Gastroesophageal sphincter (tissue), 4 donors: ENCODE results near the gene FAM83G. TPM values are rescaled to one million over a fixed set of nuclear protein-coding genes. Genes with fewer than 3 reads are reported as not detected.

Source experiments
- ATAC-seq: fragments of 150-250 bp; one replicate; pipeline ENCODE4 v1.9.1; 2016; ENCODE audit warnings: mild to moderate bottlenecking, moderate library complexity
- H3K27ac ChIP-seq, 4 donors: fragments of 200-600 bp; sonication (generic) in 3 of 4; 1 replicate in 3 of 4; 2 replicates in 1 of 4; pipeline ENCODE4 v1.5.1; 2016 to 2019
- H3K27me3 ChIP-seq: fragments of 200-600 bp; sonication (generic); one replicate; pipeline ENCODE4 v1.5.1; 2019
- H3K36me3 ChIP-seq, 2 donors: fragments of 200-600 bp; sonication (generic); one replicate each; pipeline ENCODE4 v1.5.1; 2019; ENCODE audit warnings: control low read depth in 1 of 2
- H3K4me1 ChIP-seq, 3 donors: fragments of 200-600 bp; sonication (generic); 1 replicate in 2 of 3; 2 replicates in 1 of 3; pipeline ENCODE4 v1.5.1; 2016 to 2019; ENCODE audit warnings: control low read depth in 2 of 3
- H3K4me3 ChIP-seq, 2 donors: fragments of 200-600 bp; sonication (generic); one replicate each; pipeline ENCODE4 v1.5.1; 2019; ENCODE audit warnings: mild to moderate bottlenecking in 1 of 2, moderate library complexity in 1 of 2
- H3K9me3 ChIP-seq, 3 donors: fragments of 200-600 bp; sonication (generic); one replicate each; pipeline ENCODE4 v1.5.1; 2017 to 2019; ENCODE audit warnings: control low read depth in 2 of 3
- EP300 ChIP-seq: sonication (generic); formaldehyde crosslinking; IDR thresholded peaks from one replicate; pipeline ENCODE4 v1.6.1; 2017; ENCODE audit warnings: antibody characterized with exemption, mild to moderate bottlenecking
- POLR2A ChIP-seq, 2 donors: fragments of 450-650 bp; IDR thresholded peaks; one replicate each; pipeline ENCODE4 v1.6.1; 2017; ENCODE audit warnings: antibody characterized with exemption in 2 of 2, mild to moderate bottlenecking in 2 of 2, moderate library complexity in 1 of 2
- POLR2AphosphoS5 ChIP-seq: sonication (generic); formaldehyde crosslinking; IDR thresholded peaks from one replicate; pipeline ENCODE4 v1.6.1; 2017; ENCODE audit warnings: antibody characterized with exemption
- WGBS, 2 donors: methylation state at CpG; one replicate each; pipeline ENCODE4 v1.1.5; 2018; ENCODE audit warnings: low coverage in 1 of 2; 5-methylcytosine and 5-hydroxymethylcytosine counted together
- total RNA-seq, 4 donors: library from RNA; depleted of rRNA; stranded (reverse); fragments of >200 nt; gene quantifications; one replicate each; pipeline ENCODE4 v1.1.0, GENCODE V29; 2016
- TF ChIP-seq, protein P1 (sequence below), 4 experiments: fragments of 200-600 bp in 2 of 4; fragments of 450-650 bp in 2 of 4; sonication (generic) in 1 of 4; IDR thresholded peaks; one replicate each; pipeline ENCODE4 v1.5.1; 2017 to 2019; ENCODE audit warnings: antibody characterized with exemption in 4 of 4, mild to moderate bottlenecking in 2 of 4, moderate library complexity in 2 of 4

The FAM83G gene
- total RNA-seq, 4 donors from 2014 or later, result 6.7 to 17.9 (median 11.7) TPM

DNA sequence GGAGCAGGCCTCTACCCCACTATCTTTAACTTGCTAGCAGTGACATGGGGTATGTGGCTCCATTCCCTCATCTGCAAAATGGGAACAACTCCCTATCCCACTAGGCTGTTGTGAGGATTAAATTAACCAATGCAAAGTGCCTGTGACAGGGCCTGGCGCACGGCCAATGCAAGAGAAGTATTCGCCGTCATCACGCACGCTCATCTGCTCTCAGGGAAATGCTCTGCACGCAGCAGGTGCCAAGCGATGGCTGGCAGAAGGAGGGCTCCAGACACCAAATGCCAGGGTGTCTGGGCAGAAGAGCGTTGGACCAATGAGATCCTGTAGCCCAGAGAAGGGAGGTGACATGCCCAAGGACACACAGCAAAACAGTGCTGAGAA, 17.3 kb downstream of the FAM83G start:
- peaks cover 0 to 32% of the 10 kb centered on the region in 2 donors for H3K36me3 ChIP-seq
- H3K9me3 ChIP-seq, result no peaks in the 10 kb centered on the region
- no peak for TF ChIP-seq EP300
- no peak for TF ChIP-seq POLR2AphosphoS5
- H3K27me3 ChIP-seq, result no peaks in the 10 kb centered on the region
- no peaks in the 10 kb centered on the region for H3K4me1 ChIP-seq
- 67% methylated on average over 1 of the region's 9 CpGs for WGBS, 2 donors
- H3K4me3 ChIP-seq, result no peak overlapping the region
- no peak overlapping the region for H3K27ac ChIP-seq
- no peak for ATAC-seq

DNA sequence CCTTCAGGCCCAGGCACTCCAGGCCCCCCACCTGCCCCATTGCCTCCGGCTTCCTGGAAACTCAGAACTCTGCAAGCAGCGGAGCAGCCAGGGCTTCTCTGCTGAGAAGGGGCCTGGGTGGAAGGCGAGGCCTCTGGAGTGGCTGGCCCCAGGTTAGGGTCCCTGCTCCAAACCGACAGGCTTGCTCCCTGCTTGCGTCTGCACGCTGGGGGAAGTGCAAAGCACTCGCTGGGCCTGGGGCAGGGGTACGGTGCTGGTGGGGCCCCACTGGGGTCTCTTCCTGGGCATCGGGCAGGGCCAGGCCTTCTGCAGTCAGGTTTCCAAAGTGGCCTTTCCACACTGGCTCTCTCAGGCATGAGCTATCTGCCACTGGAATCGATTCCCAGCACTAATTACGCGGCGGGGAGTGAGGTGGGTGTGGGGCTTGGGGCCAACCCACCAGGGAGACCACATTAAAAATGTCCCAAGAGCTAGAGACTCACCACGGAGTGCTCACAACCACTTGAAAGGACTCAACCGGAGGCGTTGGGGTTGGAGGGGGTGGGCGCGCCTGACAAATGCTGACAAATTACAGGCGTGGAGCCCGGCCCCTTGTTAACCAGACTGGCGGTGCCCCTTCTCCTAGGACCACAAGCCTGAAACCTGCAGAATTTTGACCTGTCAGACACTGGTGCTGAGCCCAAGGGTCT, 17.9 kb downstream of the FAM83G start:
- Histone ChIP-seq H3K27me3 (no peaks in the 10 kb centered on the region), H3K27ac (no peak overlapping the region), H3K4me1 (no peaks in the 10 kb centered on the region), H3K36me3 (peaks cover 0 to 32% of the 10 kb centered on the region in 2 donors), H3K4me3 (no peak overlapping the region), H3K9me3 (no peaks in the 10 kb centered on the region)
- ATAC-seq, result no peak
- 90% methylated on average over 7 of the region's 21 CpGs; no CpG with 5 or more reads in 1 of the 2 donors for WGBS, 2 donors
- TF ChIP-seq, protein P1, sequence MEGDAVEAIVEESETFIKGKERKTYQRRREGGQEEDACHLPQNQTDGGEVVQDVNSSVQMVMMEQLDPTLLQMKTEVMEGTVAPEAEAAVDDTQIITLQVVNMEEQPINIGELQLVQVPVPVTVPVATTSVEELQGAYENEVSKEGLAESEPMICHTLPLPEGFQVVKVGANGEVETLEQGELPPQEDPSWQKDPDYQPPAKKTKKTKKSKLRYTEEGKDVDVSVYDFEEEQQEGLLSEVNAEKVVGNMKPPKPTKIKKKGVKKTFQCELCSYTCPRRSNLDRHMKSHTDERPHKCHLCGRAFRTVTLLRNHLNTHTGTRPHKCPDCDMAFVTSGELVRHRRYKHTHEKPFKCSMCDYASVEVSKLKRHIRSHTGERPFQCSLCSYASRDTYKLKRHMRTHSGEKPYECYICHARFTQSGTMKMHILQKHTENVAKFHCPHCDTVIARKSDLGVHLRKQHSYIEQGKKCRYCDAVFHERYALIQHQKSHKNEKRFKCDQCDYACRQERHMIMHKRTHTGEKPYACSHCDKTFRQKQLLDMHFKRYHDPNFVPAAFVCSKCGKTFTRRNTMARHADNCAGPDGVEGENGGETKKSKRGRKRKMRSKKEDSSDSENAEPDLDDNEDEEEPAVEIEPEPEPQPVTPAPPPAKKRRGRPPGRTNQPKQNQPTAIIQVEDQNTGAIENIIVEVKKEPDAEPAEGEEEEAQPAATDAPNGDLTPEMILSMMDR (IDR thresholded peaks at IDR 0.05), result no peak
- TF ChIP-seq POLR2A (IDR thresholded peaks at IDR 0.05) (no peak), POLR2AphosphoS5 (no peak)

DNA sequence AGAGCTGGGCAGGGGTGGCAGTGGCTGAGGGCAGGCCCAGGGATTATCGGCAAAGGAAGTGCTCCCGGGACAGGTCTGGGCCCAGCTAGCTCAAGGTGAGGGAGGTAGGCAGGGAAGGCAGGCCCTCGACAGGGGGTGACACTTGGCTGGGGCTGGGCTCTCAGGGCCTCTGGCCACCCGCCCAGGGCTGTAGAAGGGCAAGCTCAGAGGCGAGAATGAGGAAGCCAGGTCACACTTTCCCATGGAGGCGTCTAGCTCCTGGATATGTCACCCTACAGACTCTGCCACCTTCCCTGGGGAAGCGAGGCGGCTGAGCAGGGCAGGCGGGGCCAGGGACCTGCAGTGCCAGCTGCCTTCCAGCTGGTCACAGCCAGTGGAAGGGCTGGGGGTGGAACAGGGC, 19.1 kb downstream of the FAM83G start:
- H3K4me3 ChIP-seq, result no peak overlapping the region
- WGBS, 2 donors, result 93% methylated on average over 2 of the region's 9 CpGs; no CpG with 5 or more reads in 1 of the 2 donors
- no peak overlapping the region for H3K27ac ChIP-seq
- peaks cover 0 to 32% of the 10 kb centered on the region in 2 donors for H3K36me3 ChIP-seq
- no peaks in the 10 kb centered on the region for H3K9me3 ChIP-seq
- no peak for ATAC-seq
- no peak for TF ChIP-seq EP300
- no peak for TF ChIP-seq POLR2A (IDR thresholded peaks at IDR 0.05)
- TF ChIP-seq, protein P1 (IDR thresholded peaks at IDR 0.05), result no peak
- TF ChIP-seq POLR2AphosphoS5, result no peak
- no peaks in the 10 kb centered on the region for H3K27me3 ChIP-seq
- H3K4me1 ChIP-seq, result no peaks in the 10 kb centered on the region

DNA sequence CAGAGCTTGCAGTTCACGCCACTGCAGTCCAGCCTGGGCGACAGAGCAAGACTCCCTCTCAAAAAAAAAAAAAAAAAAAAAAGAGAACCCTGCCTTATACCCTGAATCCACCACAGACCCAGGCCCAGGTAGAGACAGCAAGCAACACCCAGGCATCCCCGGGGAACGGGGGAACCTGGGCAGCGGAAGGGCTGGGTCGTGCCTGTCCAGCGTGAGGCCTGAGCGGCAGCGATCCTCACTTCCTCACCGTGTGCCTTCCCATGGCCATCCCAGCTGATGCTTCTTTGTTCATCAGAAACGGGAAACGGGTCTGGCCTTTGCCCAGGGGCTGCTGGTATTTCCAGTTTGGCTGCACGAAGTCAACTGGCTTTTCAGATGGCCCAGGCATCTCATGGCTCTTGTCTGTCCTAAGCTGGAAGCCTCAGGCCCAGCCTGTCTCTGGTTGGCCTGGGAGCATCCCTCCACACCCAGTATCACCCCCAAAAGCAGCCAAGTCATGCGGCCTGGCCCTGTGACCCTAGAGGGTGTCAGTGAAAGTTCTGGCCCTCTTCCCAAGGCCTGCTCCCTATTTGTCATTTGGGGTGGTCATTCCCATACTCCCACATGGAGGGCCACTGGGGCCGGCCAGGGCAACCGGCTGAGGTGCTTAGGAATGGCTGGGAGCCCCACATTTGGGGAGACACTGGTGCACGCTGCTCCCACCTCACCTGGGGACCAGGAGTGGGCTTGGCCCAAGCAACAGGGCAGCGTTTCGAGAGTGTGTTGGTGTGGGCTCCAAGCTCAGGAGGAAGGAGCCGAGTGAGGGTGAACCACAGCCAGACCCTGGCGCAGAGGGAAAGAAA, 20.1 kb downstream of the FAM83G start:
- H3K36me3 ChIP-seq, result peaks cover 0 to 37% of the 10 kb centered on the region in 2 donors
- TF ChIP-seq POLR2A (IDR thresholded peaks at IDR 0.05) (no peak), EP300 (no peak), POLR2AphosphoS5 (no peak)
- TF ChIP-seq, protein P1 (IDR thresholded peaks at IDR 0.05), result no peak
- 0 to 94% methylated on average over 1 to 9 of the region's 21 CpGs for WGBS, 2 donors

DNA sequence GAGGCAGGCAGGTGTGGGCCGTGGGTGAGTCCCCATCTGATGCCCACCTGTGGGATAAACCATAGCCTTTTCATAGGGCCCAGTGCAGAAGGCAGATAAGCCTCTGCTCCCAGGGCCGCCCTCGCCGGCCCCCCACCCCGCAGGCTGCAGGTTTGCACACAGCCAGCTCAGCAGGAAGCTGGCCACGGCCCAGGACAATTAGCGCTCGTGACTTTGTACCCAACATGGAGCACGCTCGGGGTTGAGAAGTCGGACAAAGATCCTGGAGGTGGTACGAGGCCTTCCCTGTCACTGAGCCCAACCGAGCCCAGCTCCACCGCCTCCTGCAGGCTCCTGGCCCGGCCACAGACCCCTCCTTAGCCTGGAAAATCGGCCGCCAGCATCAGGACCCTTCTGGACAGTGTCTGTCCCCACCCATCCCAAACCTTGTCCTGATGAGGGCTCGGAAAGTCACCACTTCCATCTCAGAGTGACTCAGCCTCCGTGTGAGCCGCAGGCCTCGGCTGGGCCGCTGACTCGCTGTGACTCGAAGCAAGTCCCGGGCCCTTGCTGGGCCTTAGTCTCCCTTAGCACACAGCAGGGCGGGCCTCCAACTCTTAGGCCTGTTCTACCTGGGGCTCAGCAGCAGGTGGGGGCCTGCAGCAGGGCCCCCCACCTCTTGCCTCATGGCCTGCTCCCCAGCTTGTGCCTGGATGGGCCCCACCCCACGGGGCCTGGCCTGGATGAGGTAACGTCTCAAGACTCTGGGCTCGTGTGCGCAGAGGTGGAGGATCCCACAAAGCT, 22.7 kb downstream of the FAM83G start:
- 67% methylated on average over 1 of the region's 30 CpGs; no CpG with 5 or more reads in 1 of the 2 donors for WGBS, 2 donors

More for the DNA sequence above, 20.1 kb downstream of the FAM83G start:
- ATAC-seq, result no peak
- Histone ChIP-seq H3K4me1 (no peaks in the 10 kb centered on the region), H3K4me3 (no peak overlapping the region), H3K9me3 (no peaks in the 10 kb centered on the region), H3K27me3 (no peaks in the 10 kb centered on the region), H3K27ac (no peak overlapping the region)

More for the DNA sequence above, 22.7 kb downstream of the FAM83G start:
- no peaks in the 10 kb centered on the region for H3K9me3 ChIP-seq
- H3K27ac ChIP-seq, result no peak overlapping the region
- H3K4me3 ChIP-seq, result no peak overlapping the region
- H3K4me1 ChIP-seq, result no peaks in the 10 kb centered on the region
- no peak for ATAC-seq
- H3K27me3 ChIP-seq, result no peaks in the 10 kb centered on the region
- H3K36me3 ChIP-seq, result peaks cover 0 to 62% of the 10 kb centered on the region in 2 donors
- no peak for TF ChIP-seq EP300
- no peak for TF ChIP-seq POLR2AphosphoS5
- TF ChIP-seq, protein P1 (IDR thresholded peaks at IDR 0.05), result no peak
- no peak for TF ChIP-seq POLR2A (IDR thresholded peaks at IDR 0.05)
